ENCODE measurements around the gene PELI2.

DNA sequence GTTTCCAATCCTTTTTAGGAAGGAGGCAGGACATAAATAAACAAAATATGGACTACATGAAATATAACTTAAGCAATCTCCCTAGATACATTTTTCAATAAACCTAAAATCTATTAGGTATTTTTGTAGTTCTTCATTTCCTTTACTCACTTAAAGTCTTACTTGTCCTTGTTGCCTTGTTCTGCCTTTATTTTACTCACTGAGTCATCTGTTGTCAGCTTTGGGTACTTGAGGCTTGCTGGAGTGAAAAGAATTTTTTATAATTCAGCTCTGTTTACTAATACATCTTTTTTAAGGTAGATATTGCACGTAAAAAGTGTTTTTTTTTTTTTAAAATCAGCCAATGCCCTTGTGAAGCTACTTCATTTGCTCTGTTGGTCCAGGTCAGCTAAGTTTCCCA, 216.2 kb downstream of the PELI2 start:
- TF ChIP-seq SP1 (CRISPR knock-in tag; conservative IDR thresholded peaks at IDR 0.05), result no peak
- TF ChIP-seq, protein P1, sequence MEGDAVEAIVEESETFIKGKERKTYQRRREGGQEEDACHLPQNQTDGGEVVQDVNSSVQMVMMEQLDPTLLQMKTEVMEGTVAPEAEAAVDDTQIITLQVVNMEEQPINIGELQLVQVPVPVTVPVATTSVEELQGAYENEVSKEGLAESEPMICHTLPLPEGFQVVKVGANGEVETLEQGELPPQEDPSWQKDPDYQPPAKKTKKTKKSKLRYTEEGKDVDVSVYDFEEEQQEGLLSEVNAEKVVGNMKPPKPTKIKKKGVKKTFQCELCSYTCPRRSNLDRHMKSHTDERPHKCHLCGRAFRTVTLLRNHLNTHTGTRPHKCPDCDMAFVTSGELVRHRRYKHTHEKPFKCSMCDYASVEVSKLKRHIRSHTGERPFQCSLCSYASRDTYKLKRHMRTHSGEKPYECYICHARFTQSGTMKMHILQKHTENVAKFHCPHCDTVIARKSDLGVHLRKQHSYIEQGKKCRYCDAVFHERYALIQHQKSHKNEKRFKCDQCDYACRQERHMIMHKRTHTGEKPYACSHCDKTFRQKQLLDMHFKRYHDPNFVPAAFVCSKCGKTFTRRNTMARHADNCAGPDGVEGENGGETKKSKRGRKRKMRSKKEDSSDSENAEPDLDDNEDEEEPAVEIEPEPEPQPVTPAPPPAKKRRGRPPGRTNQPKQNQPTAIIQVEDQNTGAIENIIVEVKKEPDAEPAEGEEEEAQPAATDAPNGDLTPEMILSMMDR (IDR thresholded peaks at IDR 0.05), result no peak
- TF ChIP-seq, protein P2, sequence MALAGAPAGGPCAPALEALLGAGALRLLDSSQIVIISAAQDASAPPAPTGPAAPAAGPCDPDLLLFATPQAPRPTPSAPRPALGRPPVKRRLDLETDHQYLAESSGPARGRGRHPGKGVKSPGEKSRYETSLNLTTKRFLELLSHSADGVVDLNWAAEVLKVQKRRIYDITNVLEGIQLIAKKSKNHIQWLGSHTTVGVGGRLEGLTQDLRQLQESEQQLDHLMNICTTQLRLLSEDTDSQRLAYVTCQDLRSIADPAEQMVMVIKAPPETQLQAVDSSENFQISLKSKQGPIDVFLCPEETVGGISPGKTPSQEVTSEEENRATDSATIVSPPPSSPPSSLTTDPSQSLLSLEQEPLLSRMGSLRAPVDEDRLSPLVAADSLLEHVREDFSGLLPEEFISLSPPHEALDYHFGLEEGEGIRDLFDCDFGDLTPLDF (CRISPR knock-in tag; IDR thresholded peaks at IDR 0.05), result no peak
- TF ChIP-seq, protein P3, sequence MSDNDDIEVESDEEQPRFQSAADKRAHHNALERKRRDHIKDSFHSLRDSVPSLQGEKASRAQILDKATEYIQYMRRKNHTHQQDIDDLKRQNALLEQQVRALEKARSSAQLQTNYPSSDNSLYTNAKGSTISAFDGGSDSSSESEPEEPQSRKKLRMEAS (CRISPR knock-in tag; IDR thresholded peaks at IDR 0.05), result no peak
- TF ChIP-seq NFYB (CRISPR knock-in tag; conservative IDR thresholded peaks at IDR 0.05; ENCODE audit: low read depth), result no peak
- TF ChIP-seq CBFB (CRISPR knock-in tag; IDR thresholded peaks at IDR 0.05; ENCODE audit: low read depth), result no peak
- TF ChIP-seq JUN (CRISPR knock-in tag; IDR thresholded peaks at IDR 0.05), result no peak
- TF ChIP-seq, protein P4, sequence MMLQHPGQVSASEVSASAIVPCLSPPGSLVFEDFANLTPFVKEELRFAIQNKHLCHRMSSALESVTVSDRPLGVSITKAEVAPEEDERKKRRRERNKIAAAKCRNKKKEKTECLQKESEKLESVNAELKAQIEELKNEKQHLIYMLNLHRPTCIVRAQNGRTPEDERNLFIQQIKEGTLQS (CRISPR knock-in tag; conservative IDR thresholded peaks at IDR 0.05), result no peak
- TF ChIP-seq GABPB1 (CRISPR knock-in tag; IDR thresholded peaks at IDR 0.05), result no peak
- no peak for TF ChIP-seq NR3C1 (CRISPR knock-in tag; conservative IDR thresholded peaks at IDR 0.05; ENCODE audit: low read depth)
- no peak for TF ChIP-seq KAT7 (CRISPR knock-in tag; IDR thresholded peaks at IDR 0.05; ENCODE audit: borderline replicate concordance)

Data from WTC11 (cell line).